Coronary artery (tissue), 2 donors: ENCODE results near the gene SIN3B.

ENCODE experiments used
- DNase-seq: peaks from one replicate; pipeline ENCODE4 v3.0.0-alpha.2; 2017; ENCODE audit warnings: low spot score
- H3K27ac ChIP-seq, 2 donors: fragments of 200-600 bp; sonication (generic); one replicate each; pipeline ENCODE4 v1.5.1; 2016 to 2019
- H3K4me3 ChIP-seq: fragments of 200-600 bp; sonication (generic); 2 replicates; pipeline ENCODE4 v1.5.1; 2016; ENCODE audit warnings: mild to moderate bottlenecking, moderate library complexity
- TF ChIP-seq, protein P1 (sequence below): fragments of 200-600 bp; sonication (generic); IDR thresholded peaks from one replicate; pipeline ENCODE4 v1.5.1; 2019; ENCODE audit warnings: antibody characterized with exemption

SIN3B gene

DNA sequence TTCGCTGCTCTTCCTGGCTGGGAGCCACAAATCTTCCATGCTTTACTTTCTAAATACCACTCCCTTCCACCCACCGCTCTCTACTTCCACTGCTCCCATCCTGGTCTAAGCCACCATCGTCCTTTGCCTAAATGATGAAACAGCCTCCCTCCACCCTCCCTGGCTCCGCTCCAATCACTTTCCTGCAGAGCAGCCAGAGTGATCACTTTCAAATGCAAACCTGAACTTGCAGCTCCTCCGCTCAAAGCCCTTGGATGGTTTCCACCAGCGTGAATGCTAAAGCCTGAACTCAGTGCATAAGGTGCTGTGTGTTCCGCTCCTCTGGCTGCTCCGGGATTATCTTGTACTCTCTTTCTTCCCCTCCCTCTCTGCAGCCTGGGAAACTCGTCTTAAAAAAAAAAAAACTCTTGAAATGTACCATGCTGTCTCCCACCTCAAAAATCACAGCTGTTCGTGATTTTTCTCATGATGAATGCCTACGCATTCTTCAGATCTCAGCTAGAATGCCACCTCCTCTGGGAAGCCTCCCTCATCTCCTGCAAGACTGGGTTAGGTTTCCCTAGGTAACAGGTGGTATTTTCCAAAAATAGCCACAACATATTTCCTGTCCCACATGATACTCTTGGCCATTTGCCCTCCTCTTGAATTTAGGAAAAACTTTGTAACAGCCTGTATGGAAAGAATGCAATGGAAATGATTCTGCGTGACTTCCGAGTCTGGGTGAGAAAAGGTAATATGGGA is 3.7 kb upstream of the SIN3B start:
- peak overlapping the region; percentile 70 for H3K4me3 ChIP-seq
- TF ChIP-seq, protein P1, sequence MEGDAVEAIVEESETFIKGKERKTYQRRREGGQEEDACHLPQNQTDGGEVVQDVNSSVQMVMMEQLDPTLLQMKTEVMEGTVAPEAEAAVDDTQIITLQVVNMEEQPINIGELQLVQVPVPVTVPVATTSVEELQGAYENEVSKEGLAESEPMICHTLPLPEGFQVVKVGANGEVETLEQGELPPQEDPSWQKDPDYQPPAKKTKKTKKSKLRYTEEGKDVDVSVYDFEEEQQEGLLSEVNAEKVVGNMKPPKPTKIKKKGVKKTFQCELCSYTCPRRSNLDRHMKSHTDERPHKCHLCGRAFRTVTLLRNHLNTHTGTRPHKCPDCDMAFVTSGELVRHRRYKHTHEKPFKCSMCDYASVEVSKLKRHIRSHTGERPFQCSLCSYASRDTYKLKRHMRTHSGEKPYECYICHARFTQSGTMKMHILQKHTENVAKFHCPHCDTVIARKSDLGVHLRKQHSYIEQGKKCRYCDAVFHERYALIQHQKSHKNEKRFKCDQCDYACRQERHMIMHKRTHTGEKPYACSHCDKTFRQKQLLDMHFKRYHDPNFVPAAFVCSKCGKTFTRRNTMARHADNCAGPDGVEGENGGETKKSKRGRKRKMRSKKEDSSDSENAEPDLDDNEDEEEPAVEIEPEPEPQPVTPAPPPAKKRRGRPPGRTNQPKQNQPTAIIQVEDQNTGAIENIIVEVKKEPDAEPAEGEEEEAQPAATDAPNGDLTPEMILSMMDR = no peak
- H3K27ac ChIP-seq = peak overlapping the region; percentile 1 to 72
- DNase-seq = no peak

DNA sequence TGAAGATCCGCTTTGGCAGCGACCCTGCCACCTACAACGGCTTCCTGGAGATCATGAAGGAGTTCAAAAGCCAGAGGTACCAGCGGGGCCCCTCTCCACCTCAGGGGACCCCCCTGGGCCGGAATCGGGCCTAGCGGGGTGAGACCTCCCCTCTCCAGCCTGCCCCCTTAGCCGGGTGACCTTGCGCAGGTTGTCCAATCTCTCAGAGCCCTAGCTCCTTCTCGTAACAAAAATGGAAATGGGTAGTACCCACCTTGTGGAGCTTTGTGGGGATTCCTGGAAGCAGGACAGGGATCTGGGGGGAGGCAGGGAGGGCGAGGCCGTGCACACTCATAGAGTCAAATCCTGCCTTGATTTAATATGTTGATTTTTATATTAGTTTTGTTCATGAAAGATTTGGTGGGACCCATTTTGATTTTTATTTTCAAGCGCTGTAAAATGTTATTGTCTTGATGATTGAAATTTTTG is 658 bp downstream of the SIN3B start:
- no peak for DNase-seq
- TF ChIP-seq, protein P1 = no peak
- peak overlapping the region; percentile 71 to 85 for H3K27ac ChIP-seq
- H3K4me3 ChIP-seq = peak overlapping the region; percentile 98

DNA sequence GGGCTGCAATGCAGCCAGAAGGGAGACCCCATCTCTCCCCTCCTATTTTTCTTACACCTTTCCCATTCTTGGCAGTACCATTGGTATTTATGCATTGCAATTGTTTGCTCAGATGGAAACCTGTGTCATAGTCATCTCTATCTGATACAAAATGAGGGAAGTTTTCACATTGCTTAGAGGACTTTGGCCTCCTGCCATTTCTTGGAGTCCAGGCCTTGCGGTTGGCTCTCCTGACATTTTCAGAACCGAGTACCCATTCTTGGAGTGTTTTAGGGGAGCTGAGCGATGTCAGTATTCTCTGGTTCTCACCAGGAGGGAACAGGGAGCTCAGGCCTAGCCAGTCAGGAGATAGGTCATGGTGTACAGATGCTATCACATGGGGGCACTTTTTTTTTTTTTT is 1.5 kb downstream of the SIN3B start:
- H3K4me3 ChIP-seq = peak overlapping the region; percentile 98
- TF ChIP-seq, protein P1 = no peak
- no peak for DNase-seq
- H3K27ac ChIP-seq = no peak overlapping the region

DNA sequence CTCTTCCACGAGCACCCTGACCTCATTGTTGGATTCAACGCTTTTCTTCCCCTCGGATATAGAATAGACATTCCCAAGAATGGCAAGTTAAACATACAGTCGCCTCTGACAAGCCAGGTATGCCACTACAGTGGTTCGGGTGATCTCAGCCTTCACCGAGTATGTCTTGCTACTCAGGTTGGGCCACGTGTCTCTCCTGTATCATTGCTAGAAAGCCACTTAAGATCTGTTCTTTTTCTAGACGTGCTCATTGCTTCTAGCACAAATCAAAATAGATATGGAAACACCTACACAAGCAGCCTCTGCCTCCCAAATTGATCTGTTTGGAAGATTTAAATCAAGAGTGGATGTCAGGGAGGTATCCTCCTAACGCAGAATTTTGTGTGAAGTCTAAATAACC is 2.3 kb downstream of the SIN3B start:
- TF ChIP-seq, protein P1 = no peak
- no peak overlapping the region for H3K27ac ChIP-seq
- H3K4me3 ChIP-seq = no peak overlapping the region
- DNase-seq = no peak

DNA sequence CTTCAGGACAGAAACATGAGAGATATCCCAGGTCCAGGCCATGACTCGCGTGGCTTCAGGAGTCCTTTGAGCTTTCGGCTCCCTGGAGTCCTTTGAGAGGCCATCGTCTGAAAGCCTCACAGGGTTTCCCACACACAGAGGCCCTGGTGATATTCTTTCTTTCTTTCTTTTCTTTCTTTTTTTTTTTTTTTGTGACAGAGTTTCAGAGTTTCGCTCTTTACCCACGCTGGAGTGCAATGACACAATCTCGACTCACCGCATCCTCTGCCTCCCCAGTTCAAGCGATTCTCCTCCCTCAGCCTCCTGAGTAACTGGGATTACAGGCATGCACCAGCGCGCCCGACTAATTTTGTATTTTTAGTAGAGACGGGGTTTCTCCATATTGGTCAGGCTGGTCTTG is 5.5 kb downstream of the SIN3B start:
- DNase-seq = no peak
- TF ChIP-seq, protein P1 = no peak
- H3K27ac ChIP-seq = no peak overlapping the region

DNA sequence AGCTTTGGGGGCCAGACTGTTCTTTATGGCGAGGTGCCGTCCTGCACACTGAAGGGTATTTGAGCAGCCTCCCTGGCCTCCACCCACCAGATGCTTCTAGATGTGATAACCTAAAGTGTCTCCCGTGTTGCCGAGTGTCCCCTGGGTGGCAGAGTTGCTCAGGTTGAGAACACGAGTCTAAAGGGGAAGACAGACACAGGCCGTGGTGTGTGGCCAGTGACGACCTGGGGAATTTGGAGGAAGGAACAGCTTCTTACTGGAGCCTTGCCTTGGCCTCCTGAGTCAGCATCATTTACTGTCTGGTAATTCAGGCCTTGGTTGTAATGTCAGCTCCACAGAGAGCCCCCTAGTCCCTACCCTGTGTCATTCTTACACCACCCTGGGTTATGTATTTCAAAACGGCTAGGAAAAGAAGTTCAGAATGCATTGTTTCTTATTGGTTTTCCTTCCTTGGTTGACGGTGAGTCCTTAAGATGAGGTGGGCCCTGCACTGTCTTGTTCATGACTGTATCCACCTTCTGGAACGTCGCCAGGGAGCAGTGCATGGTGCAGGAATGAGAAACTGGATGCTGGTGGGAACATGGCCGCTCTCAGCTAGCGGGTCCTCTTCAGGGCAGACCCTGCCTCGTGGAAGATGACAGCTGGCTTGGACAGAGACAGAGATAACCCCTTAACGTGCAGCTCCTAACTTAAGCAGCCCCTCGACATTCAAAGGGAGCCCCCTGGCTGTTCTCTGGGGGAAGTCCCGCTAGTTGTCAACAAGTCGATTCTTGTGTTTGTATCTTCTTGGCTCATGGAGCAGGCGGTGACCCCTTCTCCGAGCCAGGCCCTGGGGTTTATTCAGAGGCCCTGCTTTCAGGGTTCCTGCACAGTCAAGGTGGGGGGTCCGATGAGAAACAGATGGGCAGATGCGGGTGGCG is 7.2 kb downstream of the SIN3B start:
- Histone ChIP-seq H3K4me3 (no peak overlapping the region), H3K27ac (no peak overlapping the region)
- DNase-seq = no peak
- TF ChIP-seq, protein P1 = no peak

More for the DNA sequence above, 5.5 kb downstream of the SIN3B start:
- no peak overlapping the region for H3K4me3 ChIP-seq
